T-helper 2 cell treated with Interferon-gamma antibody and Interleukin-4, amounts not matched to agents 100 ng/mL and 5 ng/mL, for 36 hours (primary cell): ENCODE data around the gene IGF2BP2. TPM values are rescaled to one million over a fixed set of nuclear protein-coding genes. Genes with fewer than 3 reads are reported as not detected.
"Not testable (repeated sequence)": the region's sequence is repeated elsewhere in the genome, so short reads cannot be mapped to it uniquely, and the experiment has no call there.

Experiments used
- intact Hi-C: fragments of 100-400 bp; cut with micrococcal nuclease; formaldehyde crosslinking; loops from one replicate; pipeline ENCODE4 v1.15.1; 2023
- total RNA-seq: library from RNA; stranded (reverse); gene quantifications from 2 replicates; pipeline ENCODE4 v1.2.3, GENCODE V29; 2022

The IGF2BP2 gene
- total RNA-seq, 1 donor from 2014 or later, result not detected

DNA sequence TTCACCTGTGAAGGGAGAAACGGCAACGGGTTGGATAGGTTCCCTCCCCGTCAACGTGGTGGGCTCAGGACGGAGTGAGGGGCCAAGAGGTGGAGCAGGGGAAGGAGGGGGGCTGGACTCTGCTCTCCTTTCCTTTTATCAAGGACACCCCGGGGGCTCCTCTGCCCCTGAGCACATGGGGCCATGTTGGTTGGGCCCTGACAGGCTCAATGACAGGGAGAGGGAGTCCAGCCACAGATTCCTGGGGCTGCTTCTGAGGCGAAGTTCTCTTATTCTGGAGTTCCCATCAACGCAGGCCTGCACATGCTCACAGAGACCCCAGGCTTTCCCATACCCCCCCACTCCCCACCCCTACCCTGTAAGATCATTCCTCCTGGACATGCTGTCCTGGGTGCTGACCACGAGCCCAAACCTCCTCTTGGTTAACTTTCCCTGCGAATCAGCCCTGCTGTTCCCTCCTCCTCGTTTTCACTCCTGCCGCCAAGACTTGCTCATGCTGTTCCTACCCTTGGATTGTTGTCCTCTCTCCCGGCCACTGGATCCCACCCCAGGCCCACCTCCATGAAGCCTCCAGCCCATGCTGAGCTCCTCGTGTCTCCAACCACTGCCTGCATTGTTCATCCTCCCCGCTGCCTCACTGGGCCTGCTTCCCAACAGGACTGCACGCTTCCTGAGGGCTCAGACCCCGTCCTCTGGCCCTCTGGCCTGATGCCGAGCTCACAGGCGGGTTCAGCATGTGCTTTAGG, 177.5 kb downstream of the IGF2BP2 start:
- intact Hi-C loops, result no loop called here

DNA sequence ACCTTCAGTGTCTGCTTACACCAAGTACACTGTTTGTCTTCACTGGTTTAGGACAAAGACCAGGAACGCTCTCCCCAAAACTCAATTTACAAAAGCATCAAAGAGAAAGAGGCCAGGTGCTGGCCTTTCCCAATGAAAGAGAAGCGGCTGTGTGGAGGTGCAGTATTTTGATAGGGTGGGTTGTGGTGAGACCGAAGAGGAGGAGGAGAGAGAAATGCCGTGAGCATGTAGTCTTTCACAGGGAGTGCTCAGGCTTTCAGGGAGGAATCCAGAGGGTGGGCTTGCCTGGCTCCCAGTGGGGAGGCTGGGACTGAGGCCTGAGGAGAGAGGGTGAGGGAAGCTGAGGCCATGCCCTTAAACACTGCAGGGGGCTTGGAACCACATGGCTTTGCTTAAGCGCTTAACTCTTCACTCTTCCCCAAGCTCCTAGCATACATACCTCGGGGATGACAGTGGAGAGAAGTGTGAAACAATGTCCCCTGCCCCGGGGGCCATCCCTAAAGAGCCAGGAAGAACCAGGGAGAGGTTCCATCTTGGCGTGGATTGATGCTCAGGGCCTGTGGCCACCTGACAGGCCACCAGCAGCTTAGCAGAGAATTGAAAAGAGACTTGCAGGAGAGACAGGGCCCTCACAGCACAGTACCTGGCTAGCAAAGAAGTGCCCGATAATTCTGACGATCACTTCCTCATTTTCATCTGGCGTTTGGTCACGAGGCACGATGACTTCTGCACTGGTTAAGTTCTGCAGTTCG, 178.3 kb downstream of the IGF2BP2 start:
- intact Hi-C loops, result no loop called here

DNA sequence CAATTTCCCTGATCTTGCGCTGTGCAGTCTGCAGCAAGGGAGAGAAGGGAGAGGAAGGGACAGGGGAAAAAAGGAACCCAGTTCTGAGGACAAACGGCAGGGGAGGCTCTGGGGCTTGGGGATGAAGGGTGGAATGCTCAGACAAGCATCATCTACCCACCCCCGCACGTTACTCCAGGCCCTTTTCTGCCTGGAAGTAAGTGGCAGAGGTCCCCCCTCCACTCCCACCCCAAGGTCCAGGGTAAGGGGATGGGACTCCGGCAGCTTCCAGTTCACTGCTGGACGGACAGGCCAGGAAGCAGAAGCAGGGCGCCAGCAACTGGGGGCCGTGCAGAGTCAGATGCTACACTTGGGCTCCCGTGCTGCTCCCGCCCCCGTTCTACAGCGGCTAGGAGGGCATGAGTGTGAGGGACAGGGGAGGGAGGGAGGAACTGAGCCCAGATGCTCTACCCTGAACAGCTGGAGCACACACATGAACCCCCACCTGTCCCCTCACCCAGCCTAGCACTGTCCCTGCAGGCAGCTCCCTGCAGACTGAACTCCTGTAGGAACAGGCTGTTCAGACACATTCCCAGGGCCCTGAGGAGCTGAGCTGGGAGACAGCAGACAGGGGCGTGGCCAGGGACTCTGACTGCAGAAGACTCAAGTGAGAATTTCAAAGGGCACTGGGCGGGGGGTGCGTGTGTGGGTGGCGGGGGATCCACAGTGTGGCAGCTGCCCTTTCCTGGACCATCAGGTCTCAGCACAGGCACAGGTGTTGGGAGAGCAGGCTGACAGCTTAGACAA, 179.1 kb downstream of the IGF2BP2 start:
- intact Hi-C loops, result no loop called here

DNA sequence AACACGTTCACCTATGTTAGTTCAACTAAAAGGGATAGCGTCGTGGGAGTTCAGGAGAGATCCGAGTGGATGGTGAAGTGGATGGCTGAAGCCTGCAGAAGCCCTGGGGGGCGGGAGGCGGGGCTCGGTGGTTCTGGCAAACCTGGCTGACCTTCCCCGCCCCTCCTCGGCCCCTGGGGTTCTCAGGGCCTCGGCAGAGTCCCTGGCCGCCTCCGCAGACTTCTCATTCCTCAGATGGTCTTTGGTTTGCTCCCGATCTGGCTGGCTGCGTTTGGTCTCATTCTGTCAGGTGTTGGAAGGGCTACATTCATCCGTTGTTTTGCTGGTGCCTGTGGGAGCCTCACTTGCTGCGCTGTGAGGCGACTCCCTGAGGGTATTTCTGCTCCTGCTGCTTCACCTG, 179.7 kb downstream of the IGF2BP2 start:
- intact Hi-C loops, result not testable (repeated sequence)

DNA sequence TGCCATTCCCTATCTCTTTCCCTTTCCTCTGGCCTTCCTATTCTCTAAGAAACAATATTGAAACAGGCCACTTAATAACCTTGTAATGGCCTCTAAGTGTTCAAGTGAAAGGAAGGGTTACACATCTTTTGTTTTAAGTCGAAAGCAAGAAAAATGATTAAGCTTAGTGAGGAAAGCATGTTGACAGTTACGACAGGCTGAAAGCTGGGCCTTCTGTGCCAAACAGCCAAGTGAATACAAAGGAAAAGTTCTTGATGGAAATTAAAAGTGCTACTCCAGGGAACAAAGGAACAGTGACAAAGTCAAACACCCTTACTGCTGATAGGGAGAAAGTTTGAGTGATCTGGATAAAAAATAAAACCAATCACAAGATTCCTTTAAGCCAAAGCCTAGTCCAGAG, 184.5 kb downstream of the IGF2BP2 start:
- intact Hi-C loops, result no loop called here

DNA sequence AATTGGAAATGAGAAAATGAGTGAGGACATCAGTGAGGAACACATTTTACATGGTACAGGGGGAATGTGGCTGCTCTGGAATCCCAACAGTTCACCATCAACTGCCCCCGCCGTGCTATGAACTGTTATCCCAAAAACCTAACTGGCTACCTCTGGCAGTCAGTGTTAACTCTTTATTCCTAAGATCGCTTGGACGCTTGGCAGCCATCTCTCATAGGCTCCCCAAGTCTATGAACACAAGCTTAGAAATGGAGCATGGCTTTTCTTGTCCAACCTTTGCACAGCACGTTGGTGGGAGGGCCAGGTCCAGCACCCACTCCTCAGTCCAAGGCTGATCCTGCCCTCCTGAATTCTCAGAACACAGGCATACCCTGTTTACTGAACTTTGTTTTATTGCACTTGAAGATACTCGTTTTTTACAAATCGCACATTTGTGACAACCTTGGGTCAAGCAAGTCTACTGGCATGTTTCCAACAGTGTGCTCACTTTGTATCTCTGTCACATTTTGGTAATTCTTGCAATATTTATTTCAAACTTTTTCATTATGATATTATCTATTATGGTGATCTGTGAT, 185.1 kb downstream of the IGF2BP2 start:
- intact Hi-C loops, result no loop called here

DNA sequence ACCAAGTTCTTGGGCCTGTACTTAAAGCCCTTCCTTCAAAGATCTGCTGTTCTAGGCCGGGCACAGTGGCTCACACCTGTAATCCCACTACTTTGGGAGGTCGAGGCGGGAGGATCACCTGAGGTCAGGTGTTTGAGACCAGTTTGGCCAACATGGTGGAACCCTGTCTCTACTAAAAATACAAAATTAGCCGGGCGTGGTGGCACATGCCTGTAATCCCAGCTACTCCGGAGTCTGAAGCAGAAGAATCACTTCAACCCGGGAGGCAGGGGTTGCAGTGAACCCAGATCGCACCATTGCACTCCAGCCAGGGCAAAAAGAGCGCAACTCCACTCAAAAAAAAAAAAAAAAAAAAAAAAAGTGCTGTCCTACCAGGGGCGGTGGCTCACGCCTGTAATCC, 186.2 kb downstream of the IGF2BP2 start:
- intact Hi-C loops, result not testable (repeated sequence)

DNA sequence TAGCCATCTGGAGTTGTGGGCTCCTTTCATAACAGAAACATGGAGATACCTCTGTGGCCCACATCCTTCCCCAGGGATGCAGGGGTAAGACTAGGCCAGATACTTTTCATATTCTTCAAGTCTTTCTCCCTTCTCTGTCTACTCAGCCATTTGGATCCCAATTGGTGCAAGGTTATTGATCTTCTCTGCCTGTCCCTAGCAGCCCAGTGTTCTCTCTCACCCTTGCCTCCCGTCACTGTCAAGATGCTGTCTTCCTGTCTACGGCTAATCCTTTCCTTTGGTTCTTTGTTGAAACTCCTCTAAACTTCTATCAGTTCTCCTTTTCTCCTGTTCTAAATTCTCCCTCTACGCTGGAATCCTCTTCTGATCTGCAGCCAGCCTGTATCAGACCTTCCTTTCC, 187.5 kb downstream of the IGF2BP2 start:
- intact Hi-C loops, result no loop called here

DNA sequence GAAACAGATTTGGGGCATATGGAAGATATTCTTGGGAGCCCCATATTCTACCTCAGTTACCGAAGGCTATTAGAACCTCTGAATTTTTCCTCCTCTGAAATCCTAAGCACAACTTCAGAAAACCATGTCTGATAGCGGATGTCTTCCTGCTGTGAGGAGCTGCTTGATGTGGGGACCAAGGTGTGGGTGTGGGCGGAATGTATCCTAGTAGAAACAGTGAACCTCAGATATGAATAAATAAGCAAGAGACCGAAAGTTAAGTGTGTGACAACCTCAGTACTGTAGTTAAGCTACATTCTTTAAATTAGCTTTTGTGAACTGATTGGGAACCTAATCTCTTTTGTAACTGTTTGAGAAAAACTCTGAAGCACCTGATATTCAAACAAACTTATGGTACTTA, 191.8 kb downstream of the IGF2BP2 start:
- intact Hi-C loops, result no loop called here

DNA sequence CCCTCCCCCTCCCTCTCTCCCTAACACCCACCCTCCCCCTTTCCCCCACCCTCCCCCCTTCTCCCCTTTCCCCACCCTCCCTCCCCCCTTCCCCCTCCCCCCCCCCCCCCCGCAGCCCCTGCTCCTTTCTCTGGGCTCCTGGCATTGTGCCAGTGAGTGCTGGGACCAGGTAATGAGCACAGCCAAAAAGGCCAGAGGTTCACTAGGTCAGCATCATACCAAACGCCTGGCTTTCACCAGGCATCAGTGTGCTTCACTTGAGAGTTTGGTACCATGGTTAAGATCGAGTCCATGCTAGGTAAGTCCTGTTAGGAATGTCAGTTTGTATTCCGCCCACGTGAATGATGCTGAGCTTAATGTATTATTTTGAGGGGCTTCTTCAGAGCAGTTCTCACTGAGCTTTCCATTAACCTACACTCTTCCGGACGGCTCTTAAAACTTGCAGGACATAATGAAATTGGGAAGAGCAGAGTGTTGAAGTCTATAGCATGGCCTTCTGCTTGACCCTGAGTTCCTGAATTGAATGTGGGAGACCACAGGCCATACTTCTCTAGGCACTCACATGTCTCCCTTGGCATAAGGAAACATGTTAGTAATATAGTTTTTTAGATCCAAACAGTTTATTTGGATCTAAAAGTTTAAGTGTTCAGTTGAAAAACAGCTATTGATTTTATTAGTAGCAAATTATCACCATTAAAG, 193.2 kb downstream of the IGF2BP2 start:
- intact Hi-C loops, result no loop called here

DNA sequence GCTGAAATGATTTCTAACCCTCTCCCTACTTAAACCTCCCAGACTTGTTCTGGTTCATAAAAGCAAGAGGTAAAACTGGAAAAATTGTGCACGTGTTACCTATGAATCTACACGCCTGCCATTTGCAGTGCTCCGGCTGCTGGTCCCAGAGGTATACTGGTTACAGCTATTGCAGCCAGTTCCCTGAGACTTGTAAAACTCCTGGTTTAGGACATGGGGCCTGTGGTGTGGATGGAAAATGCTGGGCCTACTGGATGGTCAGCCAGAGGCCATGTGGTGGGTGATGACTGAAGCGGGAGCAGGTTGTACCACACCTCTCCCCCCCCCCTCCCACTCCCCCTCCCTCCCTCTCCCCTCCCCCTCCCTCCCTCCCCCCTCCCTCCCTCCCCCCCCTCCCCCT, 193.7 kb downstream of the IGF2BP2 start:
- intact Hi-C loops, result no loop called here

DNA sequence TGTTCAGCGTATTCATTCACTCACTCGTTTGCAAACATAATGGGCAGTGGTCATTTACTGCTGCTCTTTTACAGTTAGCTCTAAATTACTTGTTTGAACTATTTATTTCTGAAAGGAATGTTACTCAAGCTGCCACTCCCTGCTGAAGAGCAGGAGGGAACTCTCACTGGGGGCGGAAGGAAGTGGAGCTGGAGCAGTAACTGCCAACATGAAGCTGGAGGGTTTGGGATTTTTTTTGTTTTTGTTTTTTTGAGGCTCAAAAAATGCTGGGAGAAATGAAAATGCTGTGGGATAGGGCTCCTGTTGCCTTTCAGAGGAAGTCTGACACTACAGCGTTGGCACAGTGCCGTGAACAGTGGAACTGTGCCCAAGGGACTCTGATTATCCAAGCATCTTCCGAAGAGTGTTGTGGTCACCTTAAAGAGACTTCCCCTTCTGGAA, 194.6 kb downstream of the IGF2BP2 start:
- intact Hi-C loops, result no loop called here

DNA sequence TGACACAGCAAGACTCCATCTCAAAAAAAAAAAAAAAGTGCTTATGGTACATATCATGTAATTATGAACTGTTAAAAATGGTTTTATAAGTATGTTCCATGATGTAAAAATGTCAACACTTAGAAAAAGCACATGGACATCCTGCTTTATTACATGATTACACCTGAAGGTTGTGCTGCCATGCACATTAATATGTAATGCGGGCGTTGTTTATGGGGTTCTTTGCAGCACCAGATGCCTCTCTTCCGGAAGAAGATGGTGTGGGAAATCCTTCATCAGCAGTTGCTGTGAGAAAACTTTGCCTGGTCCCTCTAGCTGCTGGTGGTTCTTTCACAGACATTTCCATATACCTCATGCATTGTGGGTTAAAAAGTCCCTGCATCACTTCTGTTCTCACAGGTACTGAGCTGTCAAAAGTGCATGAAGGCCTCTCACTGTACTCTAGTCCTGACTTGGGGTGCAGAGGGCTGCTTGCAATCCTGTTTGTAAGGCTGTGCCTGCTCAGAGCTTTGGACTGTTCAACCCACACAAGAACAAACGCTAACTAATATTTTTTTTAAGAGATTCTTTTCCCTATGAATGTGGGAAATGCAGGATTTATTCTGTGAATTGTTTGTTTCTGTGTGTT, 195.2 kb downstream of the IGF2BP2 start:
- intact Hi-C loops, result no loop called here

DNA sequence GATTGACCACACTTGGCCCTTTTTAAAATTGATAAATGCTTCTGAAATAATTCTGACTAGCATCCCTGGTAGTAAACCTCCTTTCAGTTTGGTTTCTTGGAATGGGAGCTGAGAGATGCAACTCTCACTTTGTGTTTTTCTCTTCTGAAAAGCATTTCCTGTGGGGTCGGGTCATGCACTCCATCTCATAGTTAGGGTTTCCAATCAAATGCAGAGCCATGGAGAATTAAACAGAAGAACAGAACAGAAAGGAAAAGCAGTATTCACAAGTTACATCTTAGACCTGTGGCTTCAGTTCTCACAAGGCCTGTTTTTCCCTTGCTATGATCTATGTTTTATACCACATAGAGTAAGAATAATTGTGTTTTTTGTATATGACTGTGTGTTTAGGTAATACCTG, 199.1 kb downstream of the IGF2BP2 start:
- intact Hi-C loops, result no loop called here

DNA sequence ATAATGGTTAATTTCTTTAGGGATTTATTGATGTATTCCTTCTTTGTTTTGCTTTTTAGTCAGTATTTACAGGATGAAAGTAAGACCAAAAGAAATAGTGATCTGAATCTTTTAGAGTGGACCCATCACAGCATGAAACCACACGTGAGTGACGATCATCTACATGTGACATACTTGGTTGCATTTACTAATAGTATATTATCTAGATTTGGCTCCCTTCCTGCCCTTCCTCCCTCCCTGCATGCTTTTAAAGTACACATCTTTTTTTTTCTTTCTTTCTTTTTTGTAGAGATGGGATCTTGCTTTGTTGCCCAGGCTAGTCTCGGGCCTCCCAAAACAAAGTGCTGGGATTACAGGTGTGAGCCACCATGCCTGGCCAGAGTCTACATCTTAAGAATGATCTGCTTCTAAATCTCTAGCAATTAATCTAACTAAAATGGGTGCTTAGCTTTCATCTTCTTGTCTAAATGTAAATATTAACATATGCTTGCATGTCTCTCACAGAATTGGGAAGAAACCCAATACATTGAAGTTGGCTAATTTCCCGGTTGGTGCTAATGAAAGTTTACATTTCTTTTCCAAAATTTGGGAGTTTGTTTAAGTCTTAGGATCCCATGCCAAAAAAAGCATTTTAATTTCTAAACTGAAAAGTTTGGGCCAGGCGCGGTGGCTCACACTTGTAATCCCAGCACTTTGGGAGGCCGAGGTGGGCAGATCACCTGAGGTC, 200.7 kb downstream of the IGF2BP2 start:
- intact Hi-C loops, result no loop called here

DNA sequence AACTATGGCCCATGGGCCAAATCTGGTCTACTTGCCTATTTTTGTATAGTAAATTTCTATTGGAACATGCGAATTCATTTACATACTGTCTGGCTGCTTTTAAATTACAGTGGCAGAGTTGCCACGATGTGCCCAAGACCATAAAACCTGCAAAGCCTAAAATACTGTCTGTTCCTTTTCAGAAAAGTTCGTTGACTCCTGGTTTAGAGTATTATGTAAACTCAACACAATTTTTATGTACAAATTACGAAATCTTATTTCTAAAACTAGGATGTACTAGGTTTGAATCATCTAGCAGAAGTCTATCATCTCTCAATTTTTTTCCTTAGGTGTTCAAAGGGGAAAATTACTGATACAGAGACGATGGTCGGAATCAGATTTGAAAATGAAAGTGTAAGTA, 211.8 kb downstream of the IGF2BP2 start:
- intact Hi-C loops, result no loop called here

DNA sequence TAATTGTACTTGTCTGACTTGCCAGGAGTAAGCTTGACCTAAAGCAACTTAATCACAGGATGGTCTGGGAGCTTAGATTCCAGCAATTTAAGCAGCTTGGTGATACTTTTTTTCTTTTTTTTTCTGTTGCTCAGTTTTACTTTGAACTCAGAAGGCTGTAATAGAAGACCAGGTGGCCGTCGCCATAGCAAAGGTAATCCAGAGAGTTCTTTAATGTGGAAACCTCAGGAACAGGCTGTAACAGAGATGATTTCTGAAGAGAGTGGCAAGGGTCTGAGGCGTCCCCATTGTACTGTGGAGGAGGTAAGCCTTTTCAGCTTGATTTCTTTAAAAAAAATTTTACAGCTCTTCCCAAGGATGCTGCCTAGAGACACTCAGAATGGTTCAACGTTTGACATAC, 218.6 kb downstream of the IGF2BP2 start:
- intact Hi-C loops, result no loop called here

DNA sequence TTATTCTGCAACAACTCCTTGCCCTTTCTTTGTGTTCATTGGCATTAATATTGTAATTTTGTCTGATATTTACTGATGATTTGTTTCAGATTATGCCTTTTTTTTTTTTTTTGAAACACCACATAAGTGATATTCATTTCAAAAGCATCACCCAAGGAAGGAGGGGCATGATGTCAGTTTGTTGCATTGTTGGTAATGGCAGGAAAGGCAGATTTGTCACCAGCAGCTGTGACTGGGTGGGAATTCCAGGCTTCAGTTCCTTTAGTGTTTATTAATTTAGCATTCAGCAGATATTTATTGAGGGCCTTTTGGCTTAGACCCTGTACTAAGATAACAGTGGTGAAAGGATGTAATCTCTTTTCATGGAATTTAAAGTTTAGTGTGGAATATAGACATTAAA, 219.3 kb downstream of the IGF2BP2 start:
- intact Hi-C loops, result no loop called here

DNA sequence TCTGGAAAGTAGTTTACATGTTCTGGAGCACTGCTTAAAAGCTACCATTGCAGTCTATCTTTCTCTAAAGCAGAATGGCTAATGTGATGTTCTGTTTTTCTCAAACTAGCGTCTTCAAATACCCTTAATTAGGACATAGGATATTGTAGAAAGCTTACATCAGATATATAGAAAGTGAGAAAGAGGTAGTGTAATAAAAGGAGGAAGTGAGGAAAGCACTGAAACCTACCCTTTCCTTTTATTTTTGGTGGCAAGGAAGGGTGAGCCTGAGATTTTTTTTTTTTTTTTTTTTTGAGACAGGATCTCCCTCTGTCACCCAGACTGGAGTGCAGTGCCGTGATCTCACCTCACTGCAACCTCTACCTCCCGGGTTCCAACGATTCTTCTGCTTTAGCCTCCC, 229.3 kb downstream of the IGF2BP2 start:
- intact Hi-C loops, result no loop called here

DNA sequence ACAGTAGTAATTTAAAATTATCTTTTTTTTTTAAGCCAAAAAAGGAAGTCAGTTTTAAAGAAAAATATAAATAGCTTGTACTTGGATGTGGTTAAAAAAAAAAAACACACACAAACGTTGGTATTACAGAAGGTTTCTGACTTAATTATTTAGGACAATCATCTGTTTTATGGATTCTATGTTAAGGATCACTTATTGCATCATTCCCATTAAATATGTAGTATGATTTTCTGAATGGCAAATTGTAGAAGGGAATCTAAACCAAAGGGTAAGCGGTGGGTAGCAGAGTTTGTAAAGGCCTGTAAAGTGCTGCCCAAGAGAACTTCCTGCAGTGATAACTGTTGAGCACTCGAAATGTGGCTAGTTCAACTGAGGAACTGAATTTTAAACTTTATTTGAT, 230.8 kb downstream of the IGF2BP2 start:
- intact Hi-C loops, result no loop called here
